ENCODE measurements around the gene ZNF362. TPM values are rescaled to one million over a fixed set of nuclear protein-coding genes. Genes with fewer than 3 reads are reported as not detected.

The ZNF362 gene
- total RNA-seq, result 10 to 100 TPM; 45.0 to 52.0 TPM

DNA sequence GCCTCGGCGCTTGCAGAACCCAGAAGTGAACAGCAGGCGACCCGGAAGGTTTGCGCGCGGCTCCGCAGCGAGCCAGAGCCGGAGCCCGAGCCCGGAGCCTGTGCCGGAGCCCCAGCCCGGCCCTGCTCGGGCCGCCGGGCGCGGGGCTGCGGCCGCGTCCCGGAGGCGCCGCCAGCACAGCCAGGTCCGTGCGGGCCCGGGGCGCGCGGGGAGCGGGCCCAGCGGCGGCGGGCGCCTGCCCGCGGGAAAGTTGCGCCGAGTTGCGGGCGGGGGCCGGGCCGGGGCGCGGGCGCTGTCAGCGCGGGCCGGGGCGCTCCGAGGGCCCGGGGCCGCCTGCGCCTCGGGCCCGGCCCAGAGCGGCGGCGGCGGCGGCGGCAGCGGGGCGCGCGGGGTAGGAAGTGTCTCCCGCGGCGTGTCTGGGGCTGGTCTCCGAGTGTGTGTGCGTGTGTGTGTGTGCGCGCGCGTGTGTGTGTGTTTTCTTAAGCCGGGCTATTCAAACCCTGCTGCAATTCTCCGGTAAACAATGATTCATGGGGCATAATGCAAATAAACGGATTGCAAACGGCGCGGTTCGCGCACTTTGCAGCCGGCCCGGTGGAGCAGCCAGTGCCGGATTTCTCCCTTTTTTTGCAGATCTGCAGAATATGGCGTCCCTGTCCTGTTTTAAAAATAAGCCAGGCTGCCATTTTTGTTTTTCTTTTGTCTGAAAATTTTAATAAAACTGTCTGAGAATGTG lies at the start of gene ZNF362:
TSS of gene ZNF362 (plus strand) at position 22 of the 736 bp plus-strand sequence. CDS start 14,083 bp downstream, outside the sequence.
- intact Hi-C loops (cut with DNase I), result loop anchor here (5.0 kb wide), 1 partner anchor 76 kb away; no protein-coding TSS in a partner anchor
- Histone ChIP-seq H3K4me1 (replicated peaks) (no peaks in the 10 kb centered on the region), H3K4me3 (peak within 1 kb of the TSS; percentile 58 to 61), H3K27me3 (replicated peaks; ENCODE audit: insufficient read depth) (no peaks in the 10 kb centered on the region), H3K9me3 (no peaks in the 10 kb centered on the region), H3K27ac (peak within 1 kb of the TSS; percentile 98 to 99), H3K36me3 (no peaks in the 10 kb centered on the region)
- peak; percentile 74 for DNase-seq (ENCODE audit: low spot score)
- peak; percentile 32 for TF ChIP-seq POLR2AphosphoS5 (IDR thresholded peaks at IDR 0.05)
- peak; percentile 34 for TF ChIP-seq POLR2A (IDR thresholded peaks at IDR 0.05)
- TF ChIP-seq CTCF (IDR thresholded peaks at IDR 0.05), result no peak
- WGBS, result under 1% methylated on average over 51 of the region's 88 CpGs

DNA sequence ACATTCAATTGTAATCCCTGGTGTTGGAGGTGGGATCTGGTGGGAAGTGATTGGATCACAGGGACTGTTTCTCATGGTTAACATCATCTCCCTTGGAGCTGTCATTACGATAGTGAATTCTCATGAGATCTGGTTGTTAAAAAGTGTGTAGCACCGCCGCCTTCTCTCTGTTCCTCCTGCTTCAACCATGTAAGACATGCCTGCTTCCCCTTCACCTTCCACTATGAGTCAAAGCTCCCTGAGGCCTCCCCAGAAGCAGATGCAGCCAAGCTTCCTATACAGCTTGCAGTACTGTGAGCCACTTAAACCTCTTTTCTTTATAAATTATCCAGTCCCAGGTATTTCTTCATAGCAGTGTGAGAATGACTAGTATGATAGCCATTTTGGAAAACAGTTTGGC lies 44.3 kb upstream of the ZNF362 start:
- no peak overlapping the region for H3K4me3 ChIP-seq
- no peaks in the 10 kb centered on the region for H3K36me3 ChIP-seq
- H3K4me1 ChIP-seq (replicated peaks), result no peaks in the 10 kb centered on the region
- H3K9me3 ChIP-seq, result no peaks in the 10 kb centered on the region
- 98% methylated on average over 3 of the region's 3 CpGs for WGBS
- DNase-seq (ENCODE audit: low spot score), result no peak
- TF ChIP-seq POLR2AphosphoS5 (IDR thresholded peaks at IDR 0.05) (no peak), CTCF (IDR thresholded peaks at IDR 0.05) (no peak), POLR2A (IDR thresholded peaks at IDR 0.05) (no peak)
- intact Hi-C loops (cut with DNase I), result loop anchor here (10.0 kb wide), 2 partner anchors 83 to 263 kb away; partner anchors contain the start of gene ZSCAN20
- no peaks in the 10 kb centered on the region for H3K27me3 ChIP-seq (replicated peaks; ENCODE audit: insufficient read depth)
- no peak overlapping the region for H3K27ac ChIP-seq

DNA sequence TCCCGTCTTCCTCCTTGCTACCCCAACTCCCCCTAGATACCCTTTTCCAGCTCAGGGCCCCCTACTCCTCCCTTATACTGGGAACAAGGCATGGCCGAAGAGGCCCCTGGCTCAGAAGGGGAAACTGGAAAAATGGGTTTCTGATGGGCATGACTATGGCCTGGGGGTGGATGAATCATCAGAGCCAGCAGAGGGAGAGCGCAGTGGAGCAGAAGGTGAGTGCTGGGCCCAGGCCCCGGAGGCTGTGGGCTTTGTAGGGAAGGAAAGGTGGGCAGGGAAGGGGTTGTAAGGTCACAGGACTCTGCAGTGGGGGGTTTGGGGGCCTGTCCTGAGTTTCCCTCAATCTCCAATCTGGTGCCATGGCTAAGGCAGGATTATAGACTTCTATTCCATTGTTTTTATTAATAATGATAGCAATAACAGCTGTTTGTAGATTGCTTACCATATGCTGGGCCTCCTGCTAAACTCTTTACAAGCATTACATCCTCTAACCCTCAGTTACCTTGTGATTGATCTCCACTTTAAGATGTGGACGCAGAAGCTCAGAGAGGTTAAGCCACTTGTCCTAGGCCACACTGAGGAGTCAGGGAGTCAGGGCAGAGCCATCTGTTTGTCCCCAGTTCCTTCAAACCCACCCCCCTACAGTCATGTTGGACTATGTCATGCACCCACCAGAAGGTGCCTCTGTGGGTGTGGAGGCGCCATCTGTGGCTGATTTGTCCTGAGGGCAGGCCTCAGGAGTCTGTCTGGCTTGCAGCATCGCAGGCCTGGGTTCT lies 36.2 kb upstream of the ZNF362 start:
- Histone ChIP-seq H3K9me3 (no peaks in the 10 kb centered on the region), H3K27me3 (replicated peaks; ENCODE audit: insufficient read depth) (no peaks in the 10 kb centered on the region), H3K4me3 (no peak overlapping the region), H3K4me1 (replicated peaks) (no peaks in the 10 kb centered on the region), H3K27ac (no peak overlapping the region), H3K36me3 (no peaks in the 10 kb centered on the region)
- intact Hi-C loops (cut with DNase I), result loop anchor here (5.0 to 10.0 kb wide), 3 partner anchors 75 to 255 kb away; partner anchors contain the start of gene ZSCAN20
- WGBS, result 82% methylated on average over 7 of the region's 7 CpGs
- peak; percentile 15 for DNase-seq (ENCODE audit: low spot score)
- TF ChIP-seq CTCF (IDR thresholded peaks at IDR 0.05), result peak in 1 of 4 experiments; percentile 19
- no peak for TF ChIP-seq POLR2A (IDR thresholded peaks at IDR 0.05)
- TF ChIP-seq POLR2AphosphoS5 (IDR thresholded peaks at IDR 0.05), result no peak

- peak; percentile 64 for DNase-seq (ENCODE audit: low spot score)
- WGBS, result 49% methylated on average over 12 of the region's 12 CpGs
- Histone ChIP-seq H3K27ac (no peak overlapping the region), H3K4me3 (no peak overlapping the region), H3K9me3 (no peaks in the 10 kb centered on the region), H3K4me1 (replicated peaks) (no peaks in the 10 kb centered on the region), H3K27me3 (replicated peaks; ENCODE audit: insufficient read depth) (no peaks in the 10 kb centered on the region), H3K36me3 (no peaks in the 10 kb centered on the region)
- intact Hi-C loops (cut with DNase I), result no loop called here
- TF ChIP-seq CTCF (IDR thresholded peaks at IDR 0.05), result no peak
- TF ChIP-seq POLR2AphosphoS5 (IDR thresholded peaks at IDR 0.05), result peak; percentile 16
Measured at GRCh38 chr1:33220676-33221384, 35.5 kb upstream of the ZNF362 start.
